CD14-positive monocyte (primary cell): Measurements from ENCODE around the gene WDR19. TPM values are rescaled to one million over a fixed set of nuclear protein-coding genes. Genes with fewer than 3 reads are reported as not detected.

Experiments used
- DNase-seq, 3 donors: peaks; one replicate each; pipeline ENCODE4 v3.0.0-alpha.2; 2011 to 2022
- H2AFZ ChIP-seq: 2 replicates; pipeline ENCODE4 v1.6.0; 2012; ENCODE audit warnings: mild to moderate bottlenecking, low read depth, low read length, inconsistent platforms; ENCODE audit not compliant: insufficient read depth, poor library complexity, severe bottlenecking
- H3K27ac ChIP-seq, 2 donors: 1 replicate in 1 of 2; 2 replicates in 1 of 2; pipeline ENCODE4 v1.5.1; 2012 to 2013; ENCODE audit warnings: low read length in 2 of 2, control low read depth in 1 of 2, inconsistent platforms in 1 of 2, low read depth in 1 of 2, mild to moderate bottlenecking in 1 of 2
- H3K27me3 ChIP-seq, 2 donors: one replicate each; pipeline versions ENCODE4 v1.6.0 to v1.6.1; 2011 to 2013; ENCODE audit warnings: low read length in 2 of 2; ENCODE audit not compliant: control insufficient read depth in 2 of 2, insufficient read depth in 2 of 2
- H3K36me3 ChIP-seq, 2 donors: replicated peaks in 1 of 2; 1 replicate in 1 of 2; 2 replicates in 1 of 2; pipeline versions ENCODE4 v1.5.1 to v1.6.1; 2012 to 2013; ENCODE audit warnings: low read length in 2 of 2, control low read depth in 1 of 2, inconsistent platforms in 1 of 2, mild to moderate bottlenecking in 1 of 2; ENCODE audit not compliant: insufficient read depth in 2 of 2, control insufficient read depth in 1 of 2
- H3K4me1 ChIP-seq, 2 donors: 1 replicate in 1 of 2; 2 replicates in 1 of 2; pipeline versions ENCODE4 v1.5.1 to v1.6.1; 2012 to 2013; ENCODE audit warnings: low read length in 2 of 2, control low read depth in 1 of 2, inconsistent platforms in 1 of 2, mild to moderate bottlenecking in 1 of 2, moderate library complexity in 1 of 2; ENCODE audit not compliant: insufficient read depth in 2 of 2, control insufficient read depth in 1 of 2
- H3K4me2 ChIP-seq: replicated peaks from 2 replicates; pipeline ENCODE3; 2012; ENCODE audit warnings: low read length, moderate library complexity, mild to moderate bottlenecking; ENCODE audit not compliant: poor library complexity, severe bottlenecking; ENCODE audit errors: extremely low read depth
- H3K4me3 ChIP-seq, 3 experiments: fragments of 200-600 bp in 1 of 3; sonication (generic) in 1 of 3; replicated peaks in 1 of 3; 1 replicate in 2 of 3; 2 replicates in 1 of 3; pipeline ENCODE4 v1.5.1; 2011 to 2013; ENCODE audit warnings: low read length in 3 of 3, mild to moderate bottlenecking in 3 of 3, control low read depth in 2 of 3, low read depth in 2 of 3, inconsistent platforms in 1 of 3, moderate library complexity in 1 of 3
- H3K79me2 ChIP-seq: 2 replicates; pipeline ENCODE4 v1.6.0; 2012; ENCODE audit warnings: mild to moderate bottlenecking, control low read depth, inconsistent platforms, low read length, moderate library complexity; ENCODE audit not compliant: insufficient read depth
- H3K9ac ChIP-seq: 2 replicates; pipeline ENCODE4 v1.6.0; 2017; ENCODE audit warnings: low read length, mild to moderate bottlenecking; ENCODE audit not compliant: insufficient read depth, poor library complexity, severe bottlenecking
- H3K9me3 ChIP-seq, 2 donors: replicated peaks in 1 of 2; 1 replicate in 1 of 2; 2 replicates in 1 of 2; pipeline versions ENCODE4 v1.5.1 to v1.6.1; 2012 to 2013; ENCODE audit warnings: low read length in 2 of 2, control low read depth in 1 of 2; ENCODE audit not compliant: control insufficient read depth in 1 of 2, insufficient read depth in 1 of 2
- H4K20me1 ChIP-seq: 2 replicates; pipeline ENCODE4 v1.6.0; 2012; ENCODE audit warnings: mild to moderate bottlenecking, low read length, control low read depth, moderate library complexity; ENCODE audit not compliant: insufficient read depth
- H3K27ac Mint-ChIP-seq, 7 donors: one replicate each; pipeline ENCODE4 v1.8.0; 2020; ENCODE audit warnings: mild to moderate bottlenecking in 7 of 7, mixed read lengths in 7 of 7, moderate library complexity in 6 of 7, inconsistent platforms in 2 of 7
- H3K27me3 Mint-ChIP-seq, 3 donors: one replicate each; pipeline ENCODE4 v1.8.0; 2021 to 2022; ENCODE audit warnings: low read depth in 3 of 3, mild to moderate bottlenecking in 3 of 3, mixed read lengths in 3 of 3, moderate library complexity in 3 of 3, inconsistent platforms in 1 of 3
- H3K36me3 Mint-ChIP-seq, 2 donors: one replicate each; pipeline ENCODE4 v1.8.0; 2020; ENCODE audit warnings: mixed read lengths in 2 of 2, inconsistent platforms in 1 of 2, mild to moderate bottlenecking in 1 of 2
- H3K4me1 Mint-ChIP-seq: one replicate; pipeline ENCODE4 v1.8.0; 2020; ENCODE audit warnings: mild to moderate bottlenecking, mixed read lengths
- H3K4me3 Mint-ChIP-seq, 2 donors: one replicate each; pipeline ENCODE4 v1.8.0; 2020; ENCODE audit warnings: mild to moderate bottlenecking in 2 of 2, mixed read lengths in 2 of 2, moderate library complexity in 1 of 2
- H3K9me3 Mint-ChIP-seq, 7 donors: one replicate each; pipeline ENCODE4 v1.8.0; 2020 to 2022; ENCODE audit warnings: mixed read lengths in 7 of 7, mild to moderate bottlenecking in 6 of 7, moderate library complexity in 6 of 7, inconsistent platforms in 2 of 7
- WGBS: methylation state at CpG from one replicate; pipeline ENCODE4 v1.1.5; 2013; ENCODE audit warnings: missing lambda C conversion rate; ENCODE audit not compliant: insufficient coverage; 5-methylcytosine and 5-hydroxymethylcytosine counted together
- intact Hi-C, 2 donors: fragments of 100-400 bp; cut with micrococcal nuclease; formaldehyde crosslinking; loops; one replicate each; pipeline versions ENCODE4 v1.15.0 to v1.15.1; 2023
- polyA plus RNA-seq, 3 donors: library from polyadenylated mRNA; depleted of rRNA in 1 of 3; unstranded in 2 of 3; stranded (reverse) in 1 of 3; fragments of 300-500 nt in 2 of 3; fragments of >200 nt in 1 of 3; fragmentation: Illumina TruSeq in 2 of 3; gene quantifications; 1 replicate in 2 of 3; 2 replicates in 1 of 3; pipeline ENCODE4 v1.2.3, GENCODE V29; 2012 to 2021
- TF ChIP-seq, protein P1 (sequence below): fragments of 200-600 bp; IDR thresholded peaks from one replicate; pipeline ENCODE4 v1.8.0; 2022; ENCODE audit warnings: antibody characterized with exemption, mild to moderate bottlenecking

The WDR19 gene
- polyA plus RNA-seq, 3 donors = 1.7 to 11.4 (median 2.0) TPM

DNA sequence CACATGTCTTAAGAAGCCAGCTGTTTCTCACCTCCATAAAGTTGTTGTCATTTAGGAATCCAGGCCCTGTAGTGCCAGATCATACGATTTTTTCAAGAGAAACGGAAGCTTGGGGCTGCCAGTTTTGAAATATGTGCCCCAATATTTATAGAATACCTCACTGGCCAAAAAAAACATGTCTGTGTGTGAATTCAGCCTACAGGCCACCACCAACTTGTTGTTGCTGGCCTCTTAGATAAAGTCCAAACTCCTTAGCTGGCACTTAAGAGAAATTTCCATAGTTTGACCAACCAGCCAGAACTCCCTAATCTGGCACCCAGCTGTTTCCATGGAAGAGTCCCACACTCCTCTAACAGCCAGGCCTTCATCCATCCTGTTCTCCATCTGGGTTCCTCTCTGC lies 74.1 kb downstream of the WDR19 start:
- no peak overlapping the region for H3K27ac ChIP-seq
- no peaks in the 10 kb centered on the region for H3K79me2 ChIP-seq
- no peaks in the 10 kb centered on the region for H3K4me1 Mint-ChIP-seq
- no peak overlapping the region for H3K4me3 Mint-ChIP-seq
- no peak overlapping the region for H3K9ac ChIP-seq
- TF ChIP-seq, protein P1, sequence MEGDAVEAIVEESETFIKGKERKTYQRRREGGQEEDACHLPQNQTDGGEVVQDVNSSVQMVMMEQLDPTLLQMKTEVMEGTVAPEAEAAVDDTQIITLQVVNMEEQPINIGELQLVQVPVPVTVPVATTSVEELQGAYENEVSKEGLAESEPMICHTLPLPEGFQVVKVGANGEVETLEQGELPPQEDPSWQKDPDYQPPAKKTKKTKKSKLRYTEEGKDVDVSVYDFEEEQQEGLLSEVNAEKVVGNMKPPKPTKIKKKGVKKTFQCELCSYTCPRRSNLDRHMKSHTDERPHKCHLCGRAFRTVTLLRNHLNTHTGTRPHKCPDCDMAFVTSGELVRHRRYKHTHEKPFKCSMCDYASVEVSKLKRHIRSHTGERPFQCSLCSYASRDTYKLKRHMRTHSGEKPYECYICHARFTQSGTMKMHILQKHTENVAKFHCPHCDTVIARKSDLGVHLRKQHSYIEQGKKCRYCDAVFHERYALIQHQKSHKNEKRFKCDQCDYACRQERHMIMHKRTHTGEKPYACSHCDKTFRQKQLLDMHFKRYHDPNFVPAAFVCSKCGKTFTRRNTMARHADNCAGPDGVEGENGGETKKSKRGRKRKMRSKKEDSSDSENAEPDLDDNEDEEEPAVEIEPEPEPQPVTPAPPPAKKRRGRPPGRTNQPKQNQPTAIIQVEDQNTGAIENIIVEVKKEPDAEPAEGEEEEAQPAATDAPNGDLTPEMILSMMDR = no peak
- H4K20me1 ChIP-seq = no peaks in the 10 kb centered on the region
- peaks cover 0 to 8% (median 0%) of the 10 kb centered on the region in 7 donors for H3K9me3 Mint-ChIP-seq
- WGBS = no CpG with 5 or more reads among the region's 2 CpGs
- no peak for DNase-seq
- H3K27me3 ChIP-seq = no peaks in the 10 kb centered on the region
- intact Hi-C loops = no loop called here
- H2AFZ ChIP-seq = no peak overlapping the region
- no peaks in the 10 kb centered on the region for H3K36me3 ChIP-seq
- no peak overlapping the region for H3K27ac Mint-ChIP-seq
- H3K4me3 ChIP-seq = no peak overlapping the region
- no peaks in the 10 kb centered on the region for H3K4me1 ChIP-seq
- H3K27me3 Mint-ChIP-seq = no peaks in the 10 kb centered on the region
- H3K9me3 ChIP-seq = no peaks in the 10 kb centered on the region
- no peak overlapping the region for H3K4me2 ChIP-seq
- peaks cover 0 to 5% of the 10 kb centered on the region in 2 donors for H3K36me3 Mint-ChIP-seq

DNA sequence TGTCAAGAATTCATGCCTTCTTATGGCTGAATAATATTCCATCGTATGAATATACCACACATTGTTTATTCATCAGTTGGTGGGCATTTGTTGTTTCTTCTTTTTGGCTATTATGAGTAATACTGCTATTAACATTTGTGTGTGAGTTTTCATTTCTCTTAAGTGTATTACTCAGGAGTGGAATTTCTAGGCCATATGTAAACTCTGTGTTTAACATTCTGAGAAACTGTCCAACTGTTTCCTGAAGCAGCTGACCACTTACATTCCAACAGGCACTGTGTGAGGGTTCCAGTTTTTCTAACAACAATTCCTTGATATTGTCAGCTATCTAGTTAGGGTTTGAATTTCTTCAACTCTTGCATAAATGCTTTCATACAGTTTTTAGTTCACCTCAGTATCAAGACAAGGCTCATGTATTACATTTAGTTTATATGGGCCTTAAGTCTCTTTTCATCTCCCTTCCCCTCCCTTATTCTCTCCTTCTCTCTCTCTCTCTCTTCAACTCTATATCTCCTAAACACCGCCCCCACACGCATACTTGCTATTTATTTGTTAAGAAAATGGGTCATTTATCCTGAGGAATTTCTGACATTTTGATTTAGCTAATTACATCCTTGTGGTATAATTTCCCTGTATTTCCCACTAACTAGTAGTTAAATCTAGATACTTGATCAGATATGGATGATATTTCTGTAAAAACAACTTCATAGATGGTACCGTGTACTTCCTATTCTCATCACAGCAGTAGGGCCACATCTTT lies 77.4 kb downstream of the WDR19 start:
- H3K27me3 Mint-ChIP-seq = no peaks in the 10 kb centered on the region

More for the DNA sequence above, 77.4 kb downstream of the WDR19 start:
- H3K27me3 ChIP-seq = no peaks in the 10 kb centered on the region
- no peak overlapping the region for H3K27ac Mint-ChIP-seq
- TF ChIP-seq, protein P1 = no peak
- no peaks in the 10 kb centered on the region for H4K20me1 ChIP-seq
- peaks cover 0 to 8% (median 0%) of the 10 kb centered on the region in 7 donors for H3K9me3 Mint-ChIP-seq
- intact Hi-C loops = no loop called here
- H3K79me2 ChIP-seq = no peaks in the 10 kb centered on the region
- no peak overlapping the region for H3K27ac ChIP-seq
- no peak overlapping the region for H3K4me3 Mint-ChIP-seq
- no peaks in the 10 kb centered on the region for H3K36me3 ChIP-seq
- H2AFZ ChIP-seq = no peak overlapping the region
- H3K9me3 ChIP-seq = no peaks in the 10 kb centered on the region
- no peak overlapping the region for H3K4me3 ChIP-seq
- peaks cover 0 to 5% of the 10 kb centered on the region in 2 donors for H3K36me3 Mint-ChIP-seq
- no CpG with 5 or more reads among the region's 4 CpGs for WGBS
- no peak overlapping the region for H3K9ac ChIP-seq
- no peaks in the 10 kb centered on the region for H3K4me1 ChIP-seq
- no peak for DNase-seq
- H3K4me2 ChIP-seq = no peak overlapping the region
- H3K4me1 Mint-ChIP-seq = no peaks in the 10 kb centered on the region
